IPS-20b (cell line): ENCODE measurements around the gene MYO16.
A peak's percentile ranks its signal among the peaks of the same experiment; 100 is the strongest.

Source experiments
- H3K27ac ChIP-seq: one replicate; pipeline ENCODE4 v1.5.1; 2013; ENCODE audit warnings: low read length
- H3K27me3 ChIP-seq: 2 replicates; pipeline ENCODE4 v1.6.1; 2013; ENCODE audit warnings: mild to moderate bottlenecking, low read length, inconsistent platforms; ENCODE audit not compliant: insufficient read depth
- H3K36me3 ChIP-seq: 2 replicates; pipeline ENCODE4 v1.6.1; 2013; ENCODE audit warnings: low read depth, mild to moderate bottlenecking, inconsistent platforms, low read length, moderate library complexity; ENCODE audit not compliant: insufficient read depth
- H3K4me1 ChIP-seq: 2 replicates; pipeline ENCODE4 v1.6.1; 2013; ENCODE audit warnings: mild to moderate bottlenecking, control low read depth, inconsistent platforms, low read length, moderate library complexity; ENCODE audit not compliant: insufficient read depth
- H3K4me3 ChIP-seq: 2 replicates; pipeline ENCODE4 v1.5.1; 2013; ENCODE audit warnings: mild to moderate bottlenecking, low read length, inconsistent platforms
- H3K9ac ChIP-seq: 2 replicates; pipeline ENCODE4 v1.6.1; 2013; ENCODE audit warnings: low read depth, mild to moderate bottlenecking, inconsistent platforms, low read length, moderate library complexity
- H3K9me3 ChIP-seq: 2 replicates; pipeline ENCODE4 v1.6.1; 2013; ENCODE audit warnings: mild to moderate bottlenecking, low read depth, low read length, inconsistent platforms; ENCODE audit not compliant: insufficient read depth

Gene MYO16

DNA sequence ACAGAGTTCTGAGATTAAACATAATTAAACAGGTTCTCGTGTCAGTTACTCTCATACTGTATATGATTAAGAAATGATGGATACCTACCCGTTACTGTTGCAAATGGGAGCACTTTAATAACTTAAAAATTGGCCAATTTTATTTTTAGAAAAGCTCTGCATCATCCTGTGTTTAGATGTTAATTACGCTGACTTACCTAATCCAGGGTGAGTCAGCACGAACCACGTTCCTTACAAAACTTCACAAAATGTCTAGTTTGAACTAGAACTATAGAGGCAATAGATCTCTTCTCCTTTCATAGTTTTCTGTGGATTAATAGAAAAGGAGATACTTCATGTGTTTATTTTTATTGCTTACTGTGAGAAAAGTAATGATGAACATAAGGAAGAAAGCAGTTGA is 363.9 kb downstream of the MYO16 start:
- H3K9ac ChIP-seq, result no peak overlapping the region
- H3K4me3 ChIP-seq, result no peak overlapping the region
- H3K27me3 ChIP-seq, result no peaks in the 10 kb centered on the region
- no peaks in the 10 kb centered on the region for H3K9me3 ChIP-seq
- H3K4me1 ChIP-seq, result peaks cover 11% of the 10 kb centered on the region
- no peak overlapping the region for H3K27ac ChIP-seq
- no peaks in the 10 kb centered on the region for H3K36me3 ChIP-seq

DNA sequence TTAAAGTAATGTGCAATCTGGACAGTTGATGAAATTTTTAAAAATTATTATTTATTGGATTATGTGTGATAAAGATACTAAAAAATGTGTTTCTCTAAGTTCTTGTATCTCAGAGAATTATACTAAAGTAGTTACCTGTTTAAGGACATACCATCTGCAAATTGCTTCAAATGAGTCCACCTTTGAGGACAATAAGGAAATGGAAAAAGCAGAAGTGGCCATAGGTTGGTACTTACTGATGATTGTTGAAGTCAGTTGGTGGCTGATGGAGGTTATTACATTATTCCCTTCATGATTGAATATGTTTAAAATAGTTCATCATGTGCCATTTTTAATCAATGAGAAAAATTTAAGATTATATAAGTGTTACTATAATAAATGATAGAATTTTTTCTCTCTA is 367.0 kb downstream of the MYO16 start:
- Histone ChIP-seq H3K36me3 (no peaks in the 10 kb centered on the region), H3K27ac (no peak overlapping the region), H3K4me3 (no peak overlapping the region), H3K4me1 (peaks cover 11% of the 10 kb centered on the region), H3K9me3 (no peaks in the 10 kb centered on the region), H3K27me3 (no peaks in the 10 kb centered on the region), H3K9ac (no peak overlapping the region)

DNA sequence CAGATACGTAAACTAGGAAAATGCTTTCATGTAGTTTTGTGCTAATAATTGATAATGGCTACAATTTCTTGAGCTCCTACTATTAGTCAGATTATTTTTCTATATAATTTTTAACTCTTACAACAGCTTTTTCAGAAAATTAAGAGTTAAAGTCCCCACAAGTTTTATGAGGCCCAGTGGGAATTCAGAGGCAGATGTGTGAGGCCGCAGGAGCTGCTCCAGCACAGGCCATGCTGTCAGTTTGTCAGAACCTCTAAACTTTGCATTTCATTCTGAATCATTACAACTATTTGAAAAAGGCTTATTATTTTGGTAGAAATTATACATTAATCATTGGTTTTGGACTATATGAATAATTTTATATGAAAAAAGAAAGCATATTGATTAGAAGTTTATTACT is 370.8 kb downstream of the MYO16 start:
- no peak overlapping the region for H3K9ac ChIP-seq
- H3K36me3 ChIP-seq, result no peaks in the 10 kb centered on the region
- no peaks in the 10 kb centered on the region for H3K9me3 ChIP-seq
- no peaks in the 10 kb centered on the region for H3K27me3 ChIP-seq
- H3K4me1 ChIP-seq, result no peaks in the 10 kb centered on the region
- H3K4me3 ChIP-seq, result no peak overlapping the region
- no peak overlapping the region for H3K27ac ChIP-seq

DNA sequence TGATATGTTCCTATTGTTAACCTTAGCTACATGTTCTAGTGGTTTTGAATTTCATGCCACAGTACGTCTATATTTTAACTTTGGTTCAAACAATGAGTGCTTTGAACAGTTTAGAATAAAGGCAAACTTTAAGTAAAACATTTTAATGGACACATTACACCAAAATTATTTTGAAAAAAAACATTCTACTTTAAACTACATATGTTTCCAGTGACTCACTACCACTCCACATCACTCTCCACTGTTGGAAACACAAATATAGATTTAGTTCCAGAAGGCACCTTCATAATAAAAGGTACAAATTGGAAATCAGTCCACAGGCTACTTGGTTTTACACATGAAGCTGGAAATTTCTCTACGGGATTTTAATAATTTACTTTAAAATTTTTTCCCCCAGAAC is 373.5 kb downstream of the MYO16 start:
- no peak overlapping the region for H3K4me3 ChIP-seq
- H3K4me1 ChIP-seq, result no peaks in the 10 kb centered on the region
- no peaks in the 10 kb centered on the region for H3K9me3 ChIP-seq
- H3K36me3 ChIP-seq, result no peaks in the 10 kb centered on the region
- no peaks in the 10 kb centered on the region for H3K27me3 ChIP-seq
- no peak overlapping the region for H3K27ac ChIP-seq
- H3K9ac ChIP-seq, result no peak overlapping the region

DNA sequence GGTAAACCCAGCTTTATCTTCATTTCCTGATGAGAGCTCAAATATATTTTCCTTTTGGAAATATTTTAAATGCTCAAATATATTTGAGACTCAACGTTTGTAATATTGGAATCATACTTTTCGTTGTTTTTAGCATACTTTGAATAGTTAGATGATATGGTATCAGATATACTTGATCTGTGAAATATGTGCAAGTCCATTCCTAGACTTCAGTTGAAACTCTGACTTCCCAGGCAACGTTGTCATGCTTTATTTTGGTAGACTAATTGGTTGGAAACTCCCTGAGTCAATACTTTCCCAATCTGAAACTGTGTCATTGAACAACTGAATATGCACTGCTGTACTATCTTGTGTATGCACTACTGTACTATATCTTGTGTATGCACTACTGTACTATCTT is 378.5 kb downstream of the MYO16 start:
- Histone ChIP-seq H3K36me3 (no peaks in the 10 kb centered on the region), H3K27me3 (no peaks in the 10 kb centered on the region), H3K4me3 (no peak overlapping the region), H3K4me1 (peaks cover 12% of the 10 kb centered on the region; the same call in 1 of the 2 replicates), H3K9ac (no peak overlapping the region), H3K9me3 (no peaks in the 10 kb centered on the region), H3K27ac (no peak overlapping the region)

DNA sequence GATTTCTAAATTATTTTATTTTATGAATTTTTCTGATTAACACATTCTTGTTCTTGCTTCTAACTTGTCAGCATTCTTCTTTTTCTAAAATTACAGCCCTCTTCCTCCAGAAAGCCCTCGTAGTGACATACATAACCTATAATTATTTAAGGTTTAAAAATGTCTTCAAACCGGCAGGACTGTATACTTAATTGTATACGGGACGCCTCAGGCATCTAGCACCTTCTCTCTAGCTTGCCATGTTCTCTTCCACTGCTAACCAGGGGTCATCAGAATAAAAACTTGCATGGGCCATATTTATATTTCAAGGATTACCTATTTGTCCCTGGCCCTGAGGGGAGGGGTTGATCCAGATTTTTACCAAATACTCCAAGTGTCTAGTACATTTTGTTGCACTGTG is 380.3 kb downstream of the MYO16 start:
- H3K4me3 ChIP-seq, result no peak overlapping the region
- no peak overlapping the region for H3K27ac ChIP-seq
- H3K36me3 ChIP-seq, result no peaks in the 10 kb centered on the region
- H3K9me3 ChIP-seq, result no peaks in the 10 kb centered on the region
- no peaks in the 10 kb centered on the region for H3K27me3 ChIP-seq
- H3K9ac ChIP-seq, result no peak overlapping the region
- peaks cover 12% of the 10 kb centered on the region; the same call in 1 of the 2 replicates for H3K4me1 ChIP-seq

DNA sequence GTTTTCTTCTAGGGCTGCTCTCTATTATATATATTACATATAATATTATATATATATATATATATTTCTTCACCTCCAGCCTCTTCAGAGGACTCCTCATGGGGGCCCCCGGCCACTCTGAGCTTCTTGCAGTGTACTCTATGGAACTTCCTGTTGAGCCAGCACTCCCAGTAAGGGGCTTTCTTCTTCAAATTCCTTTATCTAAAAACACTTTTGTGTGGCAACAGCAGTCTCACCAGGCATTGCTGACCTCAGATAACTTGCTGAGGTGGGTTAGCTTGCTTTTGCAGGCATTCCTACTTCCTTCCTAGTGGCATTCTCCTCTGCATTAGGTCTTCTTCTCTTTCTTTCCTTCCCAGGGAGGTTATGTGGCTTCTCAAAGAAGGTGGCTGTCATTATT is 381.5 kb downstream of the MYO16 start:
- H3K27me3 ChIP-seq, result no peaks in the 10 kb centered on the region
- H3K9me3 ChIP-seq, result no peaks in the 10 kb centered on the region
- no peak overlapping the region for H3K9ac ChIP-seq
- peaks cover 12% of the 10 kb centered on the region; the same call in 1 of the 2 replicates for H3K4me1 ChIP-seq
- H3K4me3 ChIP-seq, result 0 out of 2 replicates have a peak overlapping the region, but pooled peaks have one; percentile 4
- H3K27ac ChIP-seq, result no peak overlapping the region
- no peaks in the 10 kb centered on the region for H3K36me3 ChIP-seq

DNA sequence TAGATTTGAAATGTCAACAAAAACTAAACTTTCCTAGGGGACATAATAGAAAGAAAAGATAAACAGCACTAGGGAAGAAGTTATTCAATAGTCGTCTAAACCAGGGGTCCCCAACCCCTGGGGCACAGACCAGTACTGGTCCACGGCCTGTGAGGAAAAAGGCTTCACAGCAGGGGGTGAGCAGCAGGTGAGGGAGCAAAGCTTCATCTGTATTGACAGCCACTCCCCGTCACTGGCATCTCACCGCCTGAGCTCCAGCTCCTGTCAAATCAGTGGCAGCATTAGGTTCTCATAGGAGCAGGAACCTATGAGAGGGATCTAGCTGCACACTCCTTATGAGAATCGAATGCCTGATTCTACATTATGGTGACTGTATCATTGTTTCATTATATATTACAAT is 382.7 kb downstream of the MYO16 start:
- Histone ChIP-seq H3K27me3 (no peaks in the 10 kb centered on the region), H3K4me1 (peaks cover 12% of the 10 kb centered on the region; the same call in 1 of the 2 replicates), H3K27ac (no peak overlapping the region), H3K9ac (no peak overlapping the region), H3K36me3 (no peaks in the 10 kb centered on the region), H3K4me3 (no peak overlapping the region), H3K9me3 (no peaks in the 10 kb centered on the region)

DNA sequence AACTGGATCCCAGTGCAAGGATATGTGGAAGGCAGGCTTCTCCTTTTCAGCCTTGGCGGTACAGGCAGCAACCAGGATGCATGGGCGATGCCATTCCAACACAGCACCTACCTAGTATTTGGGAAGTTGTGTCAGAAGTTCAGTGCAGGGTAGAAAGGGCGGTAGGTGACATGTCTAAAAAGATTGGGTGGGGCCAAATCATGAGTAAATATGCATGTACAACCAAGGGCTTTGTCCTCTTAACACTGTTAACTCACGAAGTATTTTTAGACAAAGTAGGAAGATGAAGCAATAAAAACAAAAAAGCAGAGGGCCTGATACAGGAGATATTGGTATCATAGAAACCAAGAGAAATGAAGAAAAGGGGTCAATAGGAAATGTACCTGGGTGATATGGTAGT is 392.1 kb downstream of the MYO16 start:
- H3K27me3 ChIP-seq, result no peaks in the 10 kb centered on the region
- no peaks in the 10 kb centered on the region for H3K36me3 ChIP-seq
- peaks cover 9% of the 10 kb centered on the region for H3K9me3 ChIP-seq
- H3K27ac ChIP-seq, result no peak overlapping the region
- no peak overlapping the region for H3K4me3 ChIP-seq
- no peak overlapping the region for H3K9ac ChIP-seq
- H3K4me1 ChIP-seq, result no peaks in the 10 kb centered on the region

DNA sequence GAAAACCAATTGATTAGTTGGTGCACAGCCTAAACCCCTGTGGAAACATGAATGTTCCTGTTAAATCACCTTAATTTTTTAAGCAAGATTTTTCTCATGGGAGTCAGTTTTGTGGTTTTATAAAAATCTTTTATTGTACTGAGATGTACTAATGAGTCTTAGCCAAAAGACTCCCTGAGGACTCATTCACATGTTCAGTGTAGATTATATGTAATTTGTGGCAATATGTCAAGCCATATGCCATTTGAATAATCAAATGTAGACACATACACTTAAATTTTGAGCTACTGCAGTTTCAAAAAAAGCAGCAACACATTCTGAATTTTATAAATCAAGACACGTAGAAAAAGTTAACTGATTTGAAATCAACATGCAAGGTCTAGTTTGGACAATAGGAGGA is 395.2 kb downstream of the MYO16 start:
- Histone ChIP-seq H3K27ac (no peak overlapping the region), H3K4me1 (no peaks in the 10 kb centered on the region), H3K4me3 (no peak overlapping the region), H3K9me3 (no peaks in the 10 kb centered on the region), H3K9ac (no peak overlapping the region), H3K36me3 (no peaks in the 10 kb centered on the region), H3K27me3 (no peaks in the 10 kb centered on the region)

DNA sequence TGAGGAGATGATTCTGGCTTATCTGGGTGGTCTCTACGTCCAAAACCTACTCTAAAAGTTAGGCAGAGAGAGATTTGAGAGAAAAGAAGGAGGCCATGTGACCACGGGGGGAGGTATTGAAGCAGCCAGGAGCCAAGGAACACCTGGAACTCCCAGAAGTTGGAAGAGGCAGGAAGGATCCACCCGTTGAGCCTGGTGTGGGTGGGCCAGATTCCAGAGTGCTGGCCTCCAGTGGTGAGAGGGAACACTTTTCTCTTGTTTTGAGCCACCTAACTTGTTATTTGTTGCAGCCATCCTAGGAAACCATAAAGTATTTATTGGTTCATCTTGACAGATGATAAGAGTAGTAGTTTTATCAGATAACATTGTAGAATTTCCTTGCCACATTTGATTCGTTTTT is 396.9 kb downstream of the MYO16 start:
- H3K4me3 ChIP-seq, result no peak overlapping the region
- H3K4me1 ChIP-seq, result no peaks in the 10 kb centered on the region
- no peaks in the 10 kb centered on the region for H3K36me3 ChIP-seq
- no peaks in the 10 kb centered on the region for H3K9me3 ChIP-seq
- H3K27me3 ChIP-seq, result no peaks in the 10 kb centered on the region
- H3K27ac ChIP-seq, result no peak overlapping the region
- H3K9ac ChIP-seq, result no peak overlapping the region

DNA sequence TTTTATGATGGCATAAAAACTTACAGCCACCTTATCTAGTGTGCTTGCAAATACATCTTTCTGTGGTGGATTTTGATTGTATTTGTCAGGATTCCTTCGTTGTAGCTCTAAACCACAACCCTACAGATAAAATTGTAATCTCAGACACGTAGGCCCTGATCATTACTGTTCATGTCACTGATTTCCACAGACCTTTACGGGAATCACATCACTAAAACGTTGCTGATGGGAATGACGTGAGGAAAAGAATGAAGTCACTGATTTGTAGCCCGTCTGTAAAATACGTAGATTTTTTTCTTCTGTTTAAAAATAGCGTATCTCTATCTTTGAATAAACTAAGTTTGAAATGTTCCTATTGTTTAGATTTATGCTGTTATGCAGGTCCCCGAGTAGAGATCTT is 399.2 kb downstream of the MYO16 start:
- Histone ChIP-seq H3K27ac (no peak overlapping the region), H3K4me3 (no peak overlapping the region), H3K27me3 (no peaks in the 10 kb centered on the region), H3K36me3 (no peaks in the 10 kb centered on the region), H3K4me1 (no peaks in the 10 kb centered on the region), H3K9ac (no peak overlapping the region), H3K9me3 (no peaks in the 10 kb centered on the region)

DNA sequence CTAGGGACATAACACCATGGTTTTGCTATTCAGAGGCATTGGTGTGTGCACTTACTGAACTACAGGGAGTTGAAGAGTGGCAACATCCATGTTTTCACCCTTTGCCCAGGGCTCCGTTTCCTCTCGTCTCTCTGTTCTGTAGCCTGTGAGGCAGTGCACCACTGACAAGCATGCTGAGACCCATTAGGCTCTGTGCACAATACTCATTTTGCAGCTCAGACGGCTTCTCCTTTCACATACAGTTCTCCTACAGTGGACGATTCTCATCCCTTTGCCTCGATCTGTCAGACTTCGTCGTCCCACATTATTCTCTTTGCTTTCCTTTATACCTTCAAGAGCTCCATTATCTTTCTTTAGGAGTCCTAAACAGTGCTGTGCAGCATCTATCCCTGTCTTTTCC is 403.7 kb downstream of the MYO16 start:
- H3K27me3 ChIP-seq, result no peaks in the 10 kb centered on the region
- no peaks in the 10 kb centered on the region for H3K9me3 ChIP-seq
- H3K4me3 ChIP-seq, result no peak overlapping the region
- no peak overlapping the region for H3K27ac ChIP-seq
- no peaks in the 10 kb centered on the region for H3K36me3 ChIP-seq
- no peak overlapping the region for H3K9ac ChIP-seq
- no peaks in the 10 kb centered on the region for H3K4me1 ChIP-seq
